T-helper 17 cell (primary cell): ENCODE data around the gene RIOK1. TPM values are rescaled to one million over a fixed set of nuclear protein-coding genes. Genes with fewer than 3 reads are reported as not detected.
"Not testable (repeated sequence)": the region's sequence is repeated elsewhere in the genome, so short reads cannot be mapped to it uniquely, and the experiment has no call there.

Source experiments
- ATAC-seq: fragments of 150-1000 bp; cut with Tn5 transposase; 2 replicates; pipeline ENCODE4 v1.10.0; 2021; ENCODE audit warnings: mild to moderate bottlenecking, moderate library complexity
- DNase-seq, 3 donors: peaks; one replicate each; pipeline versions ENCODE4 v3.0.0 to v3.0.0-alpha.2; 2020 to 2021
- H3K9me3 ChIP-seq: one replicate; pipeline ENCODE4 v1.7.0; 2013; ENCODE audit warnings: low read length, mild to moderate bottlenecking; ENCODE audit not compliant: control insufficient read depth, poor library complexity, severe bottlenecking
- H3K27ac Mint-ChIP-seq: one replicate; pipeline ENCODE4 v1.8.0; 2022; ENCODE audit warnings: mild to moderate bottlenecking, moderate library complexity, mixed read lengths
- H3K27me3 Mint-ChIP-seq: one replicate; pipeline ENCODE4 v1.8.0; 2022; ENCODE audit warnings: mixed read lengths
- H3K36me3 Mint-ChIP-seq: one replicate; pipeline ENCODE4 v1.8.0; 2022; ENCODE audit warnings: low read depth, mixed read lengths
- H3K4me1 Mint-ChIP-seq: one replicate; pipeline ENCODE4 v1.8.0; 2022; ENCODE audit warnings: mild to moderate bottlenecking, mixed read lengths
- H3K4me3 Mint-ChIP-seq: one replicate; pipeline ENCODE4 v1.8.0; 2022; ENCODE audit warnings: mild to moderate bottlenecking, moderate library complexity, mixed read lengths
- total RNA-seq, 4 donors: library from RNA in 2 of 4; stranded (reverse) in 2 of 4; gene quantifications; one replicate each; pipeline ENCODE4 v1.2.3 and lab custom pipeline; 2022 to 2026

Gene RIOK1
- total RNA-seq, 2 donors from 2014 or later, result 45.1 to 55.6 TPM

DNA sequence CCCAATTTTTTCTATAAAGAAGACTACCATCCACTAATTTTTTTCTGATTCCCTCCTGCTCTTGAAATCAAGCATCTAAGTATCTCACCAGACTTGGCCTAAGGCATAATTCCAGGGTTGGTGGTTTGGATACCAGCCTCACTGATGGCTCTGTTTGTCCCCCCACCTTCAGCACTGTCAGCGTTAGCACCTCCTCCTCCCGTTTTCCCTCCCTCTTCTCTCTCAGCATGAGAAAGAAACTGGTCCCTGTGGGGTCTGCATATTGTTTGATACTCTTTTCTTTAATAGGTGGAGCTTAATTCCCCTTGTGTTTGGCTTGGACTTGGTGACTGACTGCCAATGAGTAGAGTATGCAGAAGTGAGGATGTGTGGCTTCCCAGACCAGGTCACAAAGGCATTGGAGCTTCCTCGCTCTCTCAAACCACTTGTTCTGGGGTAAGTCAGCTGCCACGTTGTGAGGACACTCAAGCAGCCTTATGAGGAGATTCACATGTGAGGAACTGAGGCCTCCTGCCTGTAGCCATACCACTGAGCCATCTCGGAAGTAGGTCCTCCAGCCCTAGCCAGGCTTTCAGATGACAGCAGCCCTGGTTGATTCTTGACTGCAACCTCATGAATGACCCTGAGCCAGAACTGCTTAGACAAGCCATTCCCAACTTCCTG, 65.2 kb downstream of the RIOK1 start:
- no peaks in the 10 kb centered on the region for H3K9me3 ChIP-seq
- no peak for DNase-seq
- Mint-ChIP-seq H3K36me3 (no peaks in the 10 kb centered on the region), H3K4me1 (no peaks in the 10 kb centered on the region), H3K4me3 (no peak overlapping the region), H3K27me3 (peaks cover 37% of the 10 kb centered on the region), H3K27ac (no peak overlapping the region)
- ATAC-seq, result no peak

- not testable (repeated sequence) for DNase-seq, H3K27ac Mint-ChIP-seq, ATAC-seq
Measured at GRCh38 chr6:7456302-7456701, 66.7 kb downstream of the RIOK1 start.

GRCh38 chr6:7461416-7461815, 71.8 kb downstream of the RIOK1 start:
- DNase-seq (no peak), ATAC-seq (no peak)
- Mint-ChIP-seq H3K4me1 (no peaks in the 10 kb centered on the region), H3K27ac (no peak overlapping the region), H3K27me3 (peaks cover 26% of the 10 kb centered on the region), H3K36me3 (peaks cover 2% of the 10 kb centered on the region), H3K4me3 (no peak overlapping the region)
- H3K9me3 ChIP-seq, result no peaks in the 10 kb centered on the region

More at GRCh38 chr6:7456302-7456701, 66.7 kb downstream of the RIOK1 start:
- not testable (repeated sequence) for H3K9me3 ChIP-seq, H3K4me1 Mint-ChIP-seq, H3K36me3 Mint-ChIP-seq, H3K4me3 Mint-ChIP-seq
- H3K27me3 Mint-ChIP-seq, result peaks cover 43% of the 10 kb centered on the region

DNA sequence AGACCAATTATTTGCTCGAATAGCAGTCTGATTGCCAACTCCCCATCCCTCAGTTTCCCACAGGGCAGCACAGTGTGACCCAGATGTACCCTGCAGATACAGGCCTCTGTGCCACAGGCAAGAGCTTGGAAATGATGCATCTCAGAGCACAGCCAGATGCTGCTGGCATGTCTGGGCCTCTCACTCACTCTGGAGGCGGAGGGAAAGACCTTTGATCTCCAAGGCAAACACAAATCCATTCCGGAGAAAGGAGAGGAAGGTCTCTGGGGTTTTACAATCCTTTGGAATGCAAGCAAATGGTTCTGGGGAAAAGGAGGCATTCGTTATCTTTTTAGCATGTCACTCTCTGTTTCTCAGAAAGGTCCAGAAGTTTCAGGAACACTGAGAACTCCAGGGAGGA, 74.2 kb downstream of the RIOK1 start:
- H3K27me3 Mint-ChIP-seq, result peaks cover 46% of the 10 kb centered on the region
- peaks cover 3% of the 10 kb centered on the region for H3K36me3 Mint-ChIP-seq
- DNase-seq (no peak), ATAC-seq (no peak)
- H3K9me3 ChIP-seq, result no peaks in the 10 kb centered on the region
- H3K4me1 Mint-ChIP-seq, result peaks cover 6% of the 10 kb centered on the region
- no peak overlapping the region for H3K27ac Mint-ChIP-seq
- no peak overlapping the region for H3K4me3 Mint-ChIP-seq

DNA sequence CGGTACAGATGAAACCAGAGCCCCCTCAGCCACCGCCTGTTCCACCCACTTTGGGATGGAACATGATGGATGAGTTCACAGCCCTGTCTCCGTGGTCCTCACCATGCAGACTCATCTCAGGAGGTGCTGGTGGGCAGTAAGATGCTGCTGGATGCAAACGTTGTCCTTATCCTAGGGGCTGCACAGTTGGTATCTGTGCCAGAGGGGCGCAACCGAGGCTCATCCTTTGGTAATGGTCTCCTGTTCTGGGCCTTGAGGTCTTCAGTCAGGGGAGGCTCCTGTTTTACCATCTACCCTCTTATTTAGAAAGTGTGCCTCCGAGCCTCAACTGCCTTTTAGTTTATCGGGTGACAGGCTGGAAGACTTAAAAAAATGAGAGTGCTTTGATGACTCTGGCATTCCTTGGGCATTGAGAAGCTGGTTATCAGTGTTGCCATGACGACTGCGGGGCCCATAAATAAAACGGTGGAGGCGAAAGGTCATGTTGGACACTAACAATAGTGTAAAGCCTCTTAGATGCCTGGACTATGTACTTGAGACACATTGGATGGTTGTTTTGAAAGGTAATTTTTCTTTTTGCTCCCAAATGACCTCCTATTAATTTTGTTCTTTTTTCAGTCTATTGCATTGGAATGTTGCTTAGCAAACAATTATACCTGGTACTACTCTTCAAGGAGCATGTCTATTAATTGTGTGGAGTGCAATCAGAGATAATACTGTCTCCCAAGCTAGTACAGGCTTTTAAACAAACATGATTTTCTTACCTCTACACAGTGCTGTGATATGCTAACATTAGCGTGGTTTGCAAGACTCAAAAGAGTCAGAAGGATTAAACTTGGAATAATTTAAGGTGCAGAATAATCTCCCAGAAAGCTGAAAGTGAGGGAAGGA, 77.6 kb downstream of the RIOK1 start:
- peaks cover 2% of the 10 kb centered on the region for H3K36me3 Mint-ChIP-seq
- no peak overlapping the region for H3K4me3 Mint-ChIP-seq
- H3K27me3 Mint-ChIP-seq, result peaks cover 37% of the 10 kb centered on the region
- no peak overlapping the region for H3K27ac Mint-ChIP-seq
- H3K9me3 ChIP-seq, result no peaks in the 10 kb centered on the region
- ATAC-seq (no peak), DNase-seq (no peak)
- H3K4me1 Mint-ChIP-seq, result peaks cover 6% of the 10 kb centered on the region

Other genes with a start within 250 kb of the RIOK1 start
- 10 to 100 TPM; 80.4 to 96.1 TPM for gene SSR1, start 76.6 kb upstream of the RIOK1 start, total RNA-seq
- under 1 TPM; 0.57 to 0.60 TPM for gene CAGE1, start 66 bp upstream of the RIOK1 start, total RNA-seq
- under 1 TPM in 1 of 2 donors, not detected in 1; 0.05 TPM for gene DSP, start 151.9 kb downstream of the RIOK1 start, total RNA-seq
- gene SNRNP48, start 200.4 kb downstream of the RIOK1 start, total RNA-seq, result 1 to 10 TPM; 6.8 to 9.6 TPM